Mesendoderm (in vitro differentiated cells): ENCODE data around the gene STXBP5L.
"Not testable (repeated sequence)": the region's sequence is repeated elsewhere in the genome, so short reads cannot be mapped to it uniquely, and the experiment has no call there.

Experiments used
- DNase-seq: peaks from one replicate; pipeline ENCODE4 v3.0.0; 2013
- H2AK5ac ChIP-seq: 2 replicates; pipeline ENCODE4 v1.6.1; 2013; ENCODE audit warnings: low read length, inconsistent platforms
- H2BK120ac ChIP-seq: 2 replicates; pipeline ENCODE4 v1.6.1; 2013; ENCODE audit warnings: low read depth, mild to moderate bottlenecking, low read length, moderate library complexity, mixed read lengths
- H2BK15ac ChIP-seq: replicated peaks from 2 replicates; pipeline ENCODE4 v1.6.1; 2013; ENCODE audit warnings: low read depth, mild to moderate bottlenecking, moderate library complexity
- H2BK5ac ChIP-seq: 2 replicates; pipeline ENCODE4 v1.6.1; 2013; ENCODE audit warnings: low read length, inconsistent platforms
- H3K18ac ChIP-seq: 2 replicates; pipeline ENCODE4 v1.6.1; 2013; ENCODE audit warnings: mild to moderate bottlenecking, low read length, mixed read lengths
- H3K23ac ChIP-seq: one replicate; pipeline ENCODE4 v1.6.1; 2013; ENCODE audit warnings: low read length
- H3K27ac ChIP-seq: 2 replicates; pipeline ENCODE4 v1.5.1; 2013; ENCODE audit warnings: low read depth, mild to moderate bottlenecking, inconsistent platforms, low read length, moderate library complexity
- H3K27me3 ChIP-seq: 2 replicates; pipeline ENCODE4 v1.6.1; 2013; ENCODE audit warnings: low read length, control low read depth, mild to moderate bottlenecking, inconsistent platforms; ENCODE audit not compliant: insufficient read depth, poor library complexity
- H3K36me3 ChIP-seq: 2 replicates; pipeline ENCODE4 v1.6.1; 2013; ENCODE audit warnings: low read length, inconsistent platforms; ENCODE audit not compliant: control insufficient read depth, insufficient read depth
- H3K4ac ChIP-seq: one replicate; pipeline ENCODE4 v1.6.1; 2013; ENCODE audit warnings: low read depth, mild to moderate bottlenecking, low read length, moderate library complexity
- H3K4me1 ChIP-seq: 2 replicates; pipeline ENCODE4 v1.6.1; 2013; ENCODE audit warnings: low read depth, low read length, inconsistent platforms; ENCODE audit not compliant: control insufficient read depth
- H3K4me2 ChIP-seq: 2 replicates; pipeline ENCODE4 v1.6.1; 2013; ENCODE audit warnings: low read length
- H3K4me3 ChIP-seq: 2 replicates; pipeline ENCODE4 v1.5.1; 2013; ENCODE audit warnings: mild to moderate bottlenecking, low read length
- H3K56ac ChIP-seq: one replicate; pipeline ENCODE4 v1.6.1; 2013; ENCODE audit warnings: low read length
- H3K79me1 ChIP-seq: 2 replicates; pipeline ENCODE4 v1.6.1; 2013; ENCODE audit warnings: low read length, inconsistent platforms
- H3K79me2 ChIP-seq: 2 replicates; pipeline ENCODE4 v1.6.1; 2013; ENCODE audit warnings: mild to moderate bottlenecking, low read length; ENCODE audit not compliant: control insufficient read depth, insufficient read depth
- H3K9ac ChIP-seq: 2 replicates; pipeline ENCODE4 v1.6.1; 2013; ENCODE audit warnings: low read length, inconsistent platforms
- H4K5ac ChIP-seq: one replicate; pipeline ENCODE4 v1.6.1; 2013; ENCODE audit warnings: low read length
- H4K8ac ChIP-seq: one replicate; pipeline ENCODE4 v1.6.1; 2013; ENCODE audit warnings: low read depth, mild to moderate bottlenecking, control low read depth, low read length, moderate library complexity
- WGBS: extraction: QIAGEN DNeasy Blood & Tissue Kit; methylation state at CpG from one replicate; pipeline ENCODE4 v1.1.7; 2013; ENCODE audit warnings: low lambda C conversion rate, missing lambda C conversion rate; ENCODE audit not compliant: insufficient coverage; ENCODE audit errors: extremely low coverage; 5-methylcytosine and 5-hydroxymethylcytosine counted together

STXBP5L gene

GRCh38 chr3:121096953-121097352 lies 188.9 kb downstream of the STXBP5L start:
- peak; percentile 11 for DNase-seq
- Histone ChIP-seq H3K4ac (no peak overlapping the region), H4K5ac (no peak overlapping the region), H2BK120ac (no peak overlapping the region), H2BK15ac (no peak overlapping the region), H3K79me1 (no peaks in the 10 kb centered on the region), H2AK5ac (no peak overlapping the region), H3K4me1 (no peaks in the 10 kb centered on the region), H3K36me3 (no peaks in the 10 kb centered on the region), H3K18ac (no peak overlapping the region), H3K79me2 (no peaks in the 10 kb centered on the region), H3K27me3 (no peaks in the 10 kb centered on the region), H4K8ac (no peak overlapping the region), H3K23ac (no peak overlapping the region), H3K9ac (no peak overlapping the region), H3K4me3 (no peak overlapping the region), H3K27ac (no peak overlapping the region), H3K56ac (no peak overlapping the region), H3K4me2 (no peak overlapping the region), H2BK5ac (no peak overlapping the region)
- WGBS = no CpG with 5 or more reads among the region's 4 CpGs

- not testable (repeated sequence) for H3K56ac ChIP-seq, H2BK5ac ChIP-seq, H3K79me1 ChIP-seq, H4K5ac ChIP-seq, H3K4me1 ChIP-seq, H3K27ac ChIP-seq, H3K4me3 ChIP-seq, H3K9ac ChIP-seq, H2AK5ac ChIP-seq, H3K23ac ChIP-seq, DNase-seq, H3K4me2 ChIP-seq, H3K36me3 ChIP-seq, H4K8ac ChIP-seq, H3K4ac ChIP-seq, H3K79me2 ChIP-seq, H2BK120ac ChIP-seq, H3K27me3 ChIP-seq, H3K18ac ChIP-seq, H2BK15ac ChIP-seq
- WGBS = no CpG with 5 or more reads among the region's 2 CpGs
Observed at GRCh38 chr3:121111086-121111485, 203.1 kb downstream of the STXBP5L start.

GRCh38 chr3:121111914-121112612 lies 204.1 kb downstream of the STXBP5L start:
- DNase-seq = peak; percentile 86

GRCh38 chr3:121126033-121126706 lies 218.2 kb downstream of the STXBP5L start:
- H3K79me1 ChIP-seq = no peaks in the 10 kb centered on the region
- no peak overlapping the region for H2AK5ac ChIP-seq
- no CpG with 5 or more reads among the region's 1 CpG for WGBS

More at GRCh38 chr3:121111914-121112612, 204.1 kb downstream of the STXBP5L start:
- H3K27ac ChIP-seq = no peak overlapping the region
- no peaks in the 10 kb centered on the region for H3K36me3 ChIP-seq
- H2BK15ac ChIP-seq = no peak overlapping the region
- H3K23ac ChIP-seq = no peak overlapping the region
- no peaks in the 10 kb centered on the region for H3K79me2 ChIP-seq
- H2BK120ac ChIP-seq = no peak overlapping the region
- no peak overlapping the region for H3K18ac ChIP-seq
- H3K4ac ChIP-seq = no peak overlapping the region
- no peaks in the 10 kb centered on the region for H3K4me1 ChIP-seq
- no peak overlapping the region for H3K56ac ChIP-seq
- no peaks in the 10 kb centered on the region for H3K79me1 ChIP-seq
- no CpG with 5 or more reads among the region's 15 CpGs for WGBS
- H4K5ac ChIP-seq = no peak overlapping the region
- no peak overlapping the region for H4K8ac ChIP-seq
- no peak overlapping the region for H3K4me2 ChIP-seq
- H3K9ac ChIP-seq = no peak overlapping the region
- H3K4me3 ChIP-seq = no peak overlapping the region
- H3K27me3 ChIP-seq = no peaks in the 10 kb centered on the region
- no peak overlapping the region for H2AK5ac ChIP-seq
- no peak overlapping the region for H2BK5ac ChIP-seq

GRCh38 chr3:121126707-121127035 lies 218.7 kb downstream of the STXBP5L start:
- WGBS = no CpG with 5 or more reads among the region's 2 CpGs
- no peak overlapping the region for H2BK120ac ChIP-seq
- no peak overlapping the region for H2AK5ac ChIP-seq
- H2BK5ac ChIP-seq = no peak overlapping the region
- no peak overlapping the region for H3K4ac ChIP-seq
- no peak overlapping the region for H3K18ac ChIP-seq
- H4K8ac ChIP-seq = no peak overlapping the region
- no peak overlapping the region for H3K27ac ChIP-seq
- no peak overlapping the region for H3K56ac ChIP-seq
- H3K79me2 ChIP-seq = no peaks in the 10 kb centered on the region
- H3K79me1 ChIP-seq = no peaks in the 10 kb centered on the region
- H3K4me3 ChIP-seq = no peak overlapping the region
- H3K4me1 ChIP-seq = peaks cover 2% of the 10 kb centered on the region
- DNase-seq = peak; percentile 60
- no peaks in the 10 kb centered on the region for H3K36me3 ChIP-seq
- H3K23ac ChIP-seq = no peak overlapping the region
- no peak overlapping the region for H3K4me2 ChIP-seq
- H2BK15ac ChIP-seq = no peak overlapping the region
- no peak overlapping the region for H4K5ac ChIP-seq
- no peak overlapping the region for H3K9ac ChIP-seq
- no peaks in the 10 kb centered on the region for H3K27me3 ChIP-seq

More at GRCh38 chr3:121126033-121126706, 218.2 kb downstream of the STXBP5L start:
- H3K23ac ChIP-seq = no peak overlapping the region
- no peaks in the 10 kb centered on the region for H3K27me3 ChIP-seq
- no peak overlapping the region for H3K9ac ChIP-seq
- H3K36me3 ChIP-seq = no peaks in the 10 kb centered on the region
- no peak overlapping the region for H3K4me3 ChIP-seq
- H3K27ac ChIP-seq = no peak overlapping the region
- H3K18ac ChIP-seq = no peak overlapping the region
- H2BK5ac ChIP-seq = no peak overlapping the region
- no peak overlapping the region for H3K56ac ChIP-seq
- H2BK120ac ChIP-seq = no peak overlapping the region
- H3K4me1 ChIP-seq = peaks cover 2% of the 10 kb centered on the region
- no peak overlapping the region for H2BK15ac ChIP-seq
- no peak overlapping the region for H3K4ac ChIP-seq
- H4K8ac ChIP-seq = no peak overlapping the region
- peak; percentile 56 for DNase-seq
- no peak overlapping the region for H3K4me2 ChIP-seq
- H3K79me2 ChIP-seq = no peaks in the 10 kb centered on the region
- no peak overlapping the region for H4K5ac ChIP-seq
